ENCODE data around the gene IQCK.
"Not testable (repeated sequence)": the region's sequence is repeated elsewhere in the genome, so short reads cannot be mapped to it uniquely, and the experiment has no call there.

The IQCK gene

GRCh38 chr16:19717741-19718623 lies at the start of gene IQCK, which contains the start of gene KNOP1:
Gene IQCK (plus strand): TSS chr16:19718271. CDS start chr16:19718307, 36 bp downstream.
Gene KNOP1 (minus strand): TSS chr16:19718227. CDS start chr16:19715035, 3,192 bp downstream.
- DNase-seq (ENCODE audit: low spot score), result peak; percentile 88

- no peak for DNase-seq (ENCODE audit: low spot score)
Observed at GRCh38 chr16:19672378-19672777, 45.7 kb upstream of the IQCK start.

- no peak for DNase-seq (ENCODE audit: low spot score)
Observed at GRCh38 chr16:19674485-19674884, 43.6 kb upstream of the IQCK start.

GRCh38 chr16:19677402-19677801 lies 40.7 kb upstream of the IQCK start:
- DNase-seq (ENCODE audit: low spot score), result no peak

- DNase-seq (ENCODE audit: low spot score), result no peak
Observed at GRCh38 chr16:19678804-19679203, 39.3 kb upstream of the IQCK start.

GRCh38 chr16:19679281-19679680 lies 38.8 kb upstream of the IQCK start:
- not testable (repeated sequence) for DNase-seq (ENCODE audit: low spot score)

- no peak for DNase-seq (ENCODE audit: low spot score)
Observed at GRCh38 chr16:19680881-19681340, 37.2 kb upstream of the IQCK start.

- DNase-seq (ENCODE audit: low spot score), result no peak
Observed at GRCh38 chr16:19681637-19682036, 36.4 kb upstream of the IQCK start.

GRCh38 chr16:19683453-19684236 lies 34.4 kb upstream of the IQCK start:
- DNase-seq (ENCODE audit: low spot score), result no peak

- no peak for DNase-seq (ENCODE audit: low spot score)
Observed at GRCh38 chr16:19685176-19685575, 32.9 kb upstream of the IQCK start.

GRCh38 chr16:19687279-19687678 lies 30.8 kb upstream of the IQCK start:
- DNase-seq (ENCODE audit: low spot score), result no peak

- no peak for DNase-seq (ENCODE audit: low spot score)
Observed at GRCh38 chr16:19688396-19689024, 29.6 kb upstream of the IQCK start.

- no peak for DNase-seq (ENCODE audit: low spot score)
Observed at GRCh38 chr16:19689342-19689741, 28.7 kb upstream of the IQCK start.

- DNase-seq (ENCODE audit: low spot score), result no peak
Observed at GRCh38 chr16:19690196-19690595, 27.9 kb upstream of the IQCK start.

- no peak for DNase-seq (ENCODE audit: low spot score)
Observed at GRCh38 chr16:19691161-19691711, 26.8 kb upstream of the IQCK start.

- no peak for DNase-seq (ENCODE audit: low spot score)
Observed at GRCh38 chr16:19694989-19695388, 23.1 kb upstream of the IQCK start.

- DNase-seq (ENCODE audit: low spot score), result peak; percentile 92
Observed at GRCh38 chr16:19696328-19696727, 21.7 kb upstream of the IQCK start.

- DNase-seq (ENCODE audit: low spot score), result no peak
Observed at GRCh38 chr16:19696961-19697360, 21.1 kb upstream of the IQCK start.

- no peak for DNase-seq (ENCODE audit: low spot score)
Observed at GRCh38 chr16:19697756-19698318, 20.2 kb upstream of the IQCK start.

- no peak for DNase-seq (ENCODE audit: low spot score)
Observed at GRCh38 chr16:19698480-19699465, 19.3 kb upstream of the IQCK start.

Data from CD4-positive, alpha-beta T cell treated with Interleukin-2 at 100 ng/mL for 4 hours (primary cell).